OCI-M1 (cell line): Measurements from ENCODE around the gene MGAT4D.
"Not testable (repeated sequence)": the region's sequence is repeated elsewhere in the genome, so short reads cannot be mapped to it uniquely, and the experiment has no call there.

Source experiments
- DNase-seq: peaks from one replicate; lab custom pipeline; 2025; lab: John Stamatoyannopoulos, UW

MGAT4D gene

DNA sequence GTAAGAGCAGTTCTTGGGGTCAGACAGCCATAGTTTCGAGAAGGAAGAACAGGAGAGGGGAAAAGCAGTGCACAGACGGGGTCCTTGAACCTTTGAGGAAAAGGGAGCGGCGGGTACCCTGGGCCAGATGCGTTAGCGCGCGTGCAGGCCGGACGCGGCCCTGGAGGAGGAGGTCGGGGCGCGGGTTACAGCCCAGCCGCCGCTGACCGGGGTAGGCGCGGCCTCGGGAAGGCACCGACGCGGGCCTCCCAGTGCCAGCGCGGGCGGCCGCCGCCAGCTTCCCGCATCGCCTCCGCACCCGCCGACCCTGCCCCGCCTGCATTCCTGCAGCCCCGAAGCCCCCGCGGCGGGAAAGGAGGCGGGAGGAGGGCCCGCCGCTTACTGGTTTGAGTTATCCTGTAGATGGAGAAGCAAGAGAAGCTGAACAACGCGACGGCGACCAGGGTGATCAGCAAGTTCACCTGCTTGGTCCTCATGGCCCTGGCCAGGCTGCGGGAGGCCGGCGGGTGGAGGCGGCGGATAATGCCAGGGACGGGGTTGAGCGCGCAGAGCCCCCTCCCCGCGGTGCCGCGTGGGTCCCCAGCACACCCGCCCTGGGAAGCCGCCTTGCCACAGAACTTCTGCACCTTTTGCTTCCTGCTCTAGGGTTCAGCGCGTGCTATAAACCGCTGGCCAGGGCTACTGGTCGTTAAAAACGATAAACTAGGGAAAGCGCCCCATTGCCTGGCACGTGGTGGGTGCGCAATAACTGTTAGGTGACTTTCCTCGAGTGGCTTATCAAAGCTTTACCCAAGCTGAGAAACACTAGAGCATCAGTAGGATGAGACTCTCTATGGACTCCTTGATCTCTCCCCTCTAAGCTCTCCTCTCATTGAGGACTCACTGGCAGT lies at the start of gene MGAT4D:
Gene MGAT4D (minus strand): TSS at position 547 of the 890 bp plus-strand sequence. CDS start 71 bp downstream, at position 476.
- no peak for DNase-seq

DNA sequence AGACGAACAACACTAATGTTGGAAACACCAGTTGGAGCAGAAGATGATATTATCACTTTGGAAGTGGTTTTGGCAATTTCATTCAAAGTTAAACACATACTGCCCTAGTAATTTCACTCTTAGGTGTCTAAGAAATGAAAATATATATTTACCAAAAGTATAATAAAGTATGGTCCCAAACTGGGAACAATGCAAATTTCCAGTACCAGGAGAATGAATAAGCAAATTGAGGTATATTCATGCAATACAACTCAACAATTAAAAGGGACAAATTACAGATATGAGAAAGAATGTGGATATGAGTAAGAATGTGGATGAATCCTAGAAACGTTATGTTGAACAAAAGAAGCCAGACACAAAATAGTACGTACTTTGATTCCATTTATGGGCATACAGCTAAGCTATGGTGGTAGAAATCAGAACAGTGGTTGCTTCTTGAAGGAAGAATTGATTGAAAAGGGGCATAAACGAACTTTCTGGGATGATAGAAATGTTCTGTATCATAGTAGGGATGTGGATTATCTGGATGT lies 35.9 kb upstream of the MGAT4D start:
- DNase-seq: no peak

DNA sequence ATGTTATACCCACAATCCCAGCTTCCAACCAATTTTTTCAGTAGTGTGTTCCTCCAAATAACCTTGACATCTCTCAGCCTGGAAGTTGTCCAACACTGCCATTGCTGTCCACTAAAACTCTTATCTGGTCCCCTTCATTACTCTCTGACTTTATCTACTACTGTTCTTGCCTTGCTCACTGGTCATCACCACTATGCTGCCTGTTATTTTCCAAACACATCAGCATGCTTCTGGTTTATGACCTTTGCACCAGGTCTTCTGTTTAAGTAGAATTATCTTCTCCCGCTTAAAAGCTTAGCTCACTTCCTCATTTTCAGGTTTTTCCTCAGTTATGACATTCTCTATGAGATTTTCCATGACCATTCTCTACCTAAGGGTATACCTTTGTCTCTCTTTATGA lies 31.3 kb upstream of the MGAT4D start:
- DNase-seq: peak; percentile 77

DNA sequence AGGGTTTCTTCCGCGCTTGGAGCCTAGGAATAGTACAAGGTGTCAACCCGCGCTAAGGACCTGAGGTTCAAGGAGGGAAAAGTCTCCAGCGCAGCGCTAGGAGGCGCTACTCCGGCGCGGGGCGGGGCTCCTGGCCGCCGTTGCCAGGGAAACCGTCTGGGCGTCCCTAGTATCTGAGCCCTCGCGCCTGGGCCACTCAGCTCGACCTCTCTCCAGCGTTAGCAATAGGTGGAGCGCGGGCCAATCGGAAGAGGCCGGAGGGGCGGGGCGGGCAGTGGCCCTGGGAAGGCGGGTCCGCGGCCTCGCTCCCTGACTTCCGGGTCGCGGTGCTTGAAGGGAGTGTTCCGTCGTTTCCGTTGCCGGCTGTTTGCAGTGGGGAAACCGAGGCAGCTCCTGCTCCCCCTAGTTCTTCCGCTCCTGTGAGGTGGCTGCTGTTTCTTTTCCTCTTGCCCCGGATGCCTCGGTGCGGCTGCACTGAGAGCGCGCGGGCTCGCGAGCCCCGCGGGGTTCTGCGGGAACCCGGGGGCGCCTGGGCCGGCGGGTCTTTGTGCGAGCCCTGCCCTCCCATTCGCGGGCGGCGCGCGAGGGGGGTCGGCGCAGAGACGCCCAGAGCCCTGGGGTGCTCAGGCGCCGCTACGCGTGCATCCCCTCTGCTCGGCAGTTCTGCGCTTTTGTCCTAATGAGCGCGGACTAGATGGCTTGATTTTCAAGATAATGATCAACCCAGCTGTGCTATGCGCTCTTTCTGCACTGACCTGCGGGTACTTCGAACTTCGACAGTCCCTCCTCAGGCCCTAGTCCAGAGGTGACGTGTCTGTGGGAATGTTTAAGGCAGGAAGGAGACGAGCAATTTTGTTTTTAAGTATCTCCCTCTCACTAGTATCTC lies 26.0 kb upstream of the MGAT4D start, which contains the start of gene ELMOD2:
Gene ELMOD2 (plus strand): TSS at position 312 of the 886 bp plus-strand sequence. CDS start 1,261 bp downstream, outside the sequence.
- DNase-seq: peak; percentile 99

DNA sequence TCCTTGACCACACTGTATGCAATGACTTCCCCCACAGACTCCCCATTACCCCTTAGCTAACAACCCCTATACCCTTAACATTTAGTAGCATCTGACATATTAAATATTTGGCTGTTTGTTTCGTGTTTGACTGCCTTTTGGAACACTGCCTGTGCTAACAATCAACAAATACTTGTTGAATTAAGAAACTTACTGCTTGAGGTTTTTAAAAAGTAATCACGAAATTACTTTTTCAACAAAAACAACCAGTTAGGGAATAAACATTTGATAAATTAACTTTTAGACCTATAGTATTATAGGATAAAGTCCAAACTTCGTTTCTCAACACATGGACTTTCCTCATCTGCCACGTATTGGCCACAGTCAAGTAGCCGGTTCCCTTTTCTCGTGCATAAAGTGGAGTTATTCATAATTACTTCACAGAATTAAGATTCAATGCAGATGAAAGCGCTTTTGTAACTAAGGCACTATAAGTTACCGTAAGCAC lies 25.3 kb upstream of the MGAT4D start:
- DNase-seq: no peak

DNA sequence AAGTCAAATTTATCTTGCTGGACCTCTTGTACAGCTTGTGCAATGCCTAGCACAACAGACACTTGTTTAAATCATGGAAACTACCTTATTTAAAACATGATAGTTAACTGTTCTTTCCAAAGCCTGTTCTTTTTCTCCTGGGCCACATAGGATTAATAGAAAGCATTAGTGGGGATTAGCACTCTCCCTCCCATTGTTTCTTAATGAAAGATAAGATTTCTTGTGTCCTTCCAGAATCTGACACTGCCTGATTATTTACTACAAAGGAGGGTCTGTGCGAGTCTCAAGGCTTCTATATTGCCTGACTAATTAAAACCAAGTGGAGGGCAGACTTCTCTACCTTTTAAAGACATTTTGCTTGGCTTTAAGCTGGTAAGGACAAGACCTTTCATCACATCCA lies 17.3 kb upstream of the MGAT4D start:
- DNase-seq: no peak

DNA sequence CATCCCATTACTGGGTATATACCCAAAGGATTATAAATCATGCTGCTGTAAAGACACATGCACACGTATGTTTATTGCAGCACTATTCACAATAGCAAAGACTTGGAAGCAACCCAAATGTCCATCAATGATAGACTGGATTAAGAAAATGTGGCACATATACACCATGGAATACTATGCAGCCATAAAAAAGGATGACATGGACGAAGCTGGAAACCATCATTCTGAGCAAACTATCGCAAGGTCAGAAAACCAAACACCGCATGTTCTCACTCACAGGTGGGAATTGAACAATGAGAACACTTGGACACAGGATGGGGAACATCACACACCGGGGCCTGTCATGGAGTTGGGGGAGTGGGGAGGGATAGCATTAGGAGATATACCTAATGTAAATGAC lies 15.7 kb upstream of the MGAT4D start:
- DNase-seq: not testable (repeated sequence)

DNA sequence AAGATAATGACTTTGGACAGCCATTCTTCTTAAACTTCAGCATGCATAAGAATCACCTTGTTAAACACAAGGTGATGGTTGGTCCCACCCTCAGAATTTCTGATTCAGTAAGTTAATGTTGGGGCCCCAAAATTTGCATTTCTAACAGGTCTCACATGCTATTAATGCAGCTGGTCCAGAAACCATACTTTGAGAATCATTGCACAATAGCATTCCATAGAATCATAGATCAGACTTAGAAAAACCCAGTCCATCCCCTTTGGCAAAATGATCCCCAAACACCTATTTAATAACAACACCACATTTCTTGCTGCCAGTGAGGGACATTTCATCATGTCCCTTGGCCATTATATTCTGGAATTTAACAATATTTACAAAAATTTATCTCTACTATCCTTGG lies 6.2 kb upstream of the MGAT4D start:
- DNase-seq: no peak

DNA sequence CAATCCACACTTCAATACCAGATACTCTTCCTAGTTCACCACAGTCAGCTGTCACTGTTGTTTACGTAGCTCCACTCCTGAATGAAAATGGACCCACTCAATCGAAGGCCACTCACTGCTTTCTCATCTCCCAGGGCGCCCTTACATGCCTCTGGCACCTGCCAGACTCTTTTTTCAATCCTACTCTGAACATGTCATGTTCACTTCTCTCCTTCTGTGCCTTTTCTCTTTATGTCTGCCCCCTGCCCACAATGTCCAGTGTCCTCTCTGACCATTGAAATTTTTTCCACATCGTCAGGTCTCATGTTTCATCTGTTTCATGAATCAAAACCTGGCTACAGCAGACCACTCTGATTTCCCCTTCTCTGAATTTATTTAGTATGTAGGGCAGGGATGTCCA lies 1.3 kb upstream of the MGAT4D start:
- no peak for DNase-seq

DNA sequence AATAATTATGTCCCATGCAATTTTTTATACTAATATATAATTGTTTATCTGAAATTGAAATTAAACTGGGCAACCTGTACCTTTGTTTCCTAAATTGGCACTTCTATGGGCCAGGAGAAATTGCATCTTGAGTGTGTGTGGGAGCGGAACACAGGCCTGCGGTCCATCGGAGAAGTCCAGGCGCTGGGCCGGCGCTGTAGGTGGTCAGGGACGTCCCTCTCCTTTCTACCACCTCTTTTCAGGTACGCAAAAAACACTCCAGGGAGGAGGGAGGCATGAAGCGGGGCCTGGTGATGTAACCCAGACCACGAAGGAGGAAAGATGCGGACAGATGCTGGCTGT lies 717 bp downstream of the MGAT4D start:
- DNase-seq: no peak

DNA sequence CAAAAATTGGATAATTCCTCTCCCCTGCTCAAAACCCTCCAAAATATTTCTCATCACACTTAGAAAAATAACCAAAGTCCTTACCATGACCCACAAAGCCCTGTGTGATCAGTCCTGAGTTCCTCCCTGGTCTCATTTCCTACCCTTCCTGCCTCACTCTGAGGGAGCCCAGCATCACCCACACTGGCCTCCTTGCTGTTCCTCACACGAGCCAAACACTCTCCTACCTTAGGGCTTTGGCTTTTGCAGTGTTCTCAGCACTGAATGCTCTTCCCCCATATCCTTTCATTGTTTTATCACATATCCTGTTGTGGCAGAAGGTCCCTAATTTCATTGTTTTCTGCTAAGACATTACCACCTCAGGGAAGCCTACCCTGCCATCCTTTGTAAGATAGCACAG lies 12.2 kb downstream of the MGAT4D start:
- no peak for DNase-seq

DNA sequence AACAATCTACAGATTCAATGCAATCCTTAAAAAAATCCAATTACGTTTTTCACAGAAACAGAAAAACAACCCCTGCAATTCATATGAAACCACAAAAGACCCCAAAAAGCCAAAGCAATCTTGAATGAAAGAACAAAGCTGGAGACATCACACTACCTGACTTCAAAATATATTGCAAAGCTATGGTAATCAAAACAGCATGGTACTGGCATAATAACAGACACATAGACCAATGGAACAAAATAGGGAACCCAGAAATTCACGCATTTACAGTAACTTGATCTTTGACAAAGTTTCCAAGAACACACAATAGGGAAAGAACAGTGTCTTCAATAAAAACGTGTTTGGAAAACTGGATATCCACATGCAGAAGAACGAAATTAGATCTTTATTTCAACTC lies 14.6 kb downstream of the MGAT4D start:
- DNase-seq: no peak

DNA sequence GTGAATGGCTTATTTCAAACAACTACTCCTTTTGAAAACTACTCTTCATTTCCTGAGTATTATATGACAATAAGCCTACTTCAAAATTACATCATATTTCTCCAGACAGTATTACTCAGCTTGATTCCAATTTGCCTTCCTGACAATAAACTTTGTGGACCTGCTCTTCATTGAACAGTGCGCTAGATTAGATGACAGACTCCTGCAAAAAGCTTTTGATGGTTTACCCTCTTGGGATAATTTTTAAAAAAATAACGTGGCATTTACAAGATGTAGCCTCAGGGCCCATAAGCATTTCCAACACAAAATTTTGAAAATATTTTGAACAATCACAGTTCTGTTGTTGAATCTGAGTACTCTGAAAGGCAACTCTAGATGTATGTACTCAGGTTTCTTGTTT lies 25.9 kb downstream of the MGAT4D start:
- DNase-seq: no peak

DNA sequence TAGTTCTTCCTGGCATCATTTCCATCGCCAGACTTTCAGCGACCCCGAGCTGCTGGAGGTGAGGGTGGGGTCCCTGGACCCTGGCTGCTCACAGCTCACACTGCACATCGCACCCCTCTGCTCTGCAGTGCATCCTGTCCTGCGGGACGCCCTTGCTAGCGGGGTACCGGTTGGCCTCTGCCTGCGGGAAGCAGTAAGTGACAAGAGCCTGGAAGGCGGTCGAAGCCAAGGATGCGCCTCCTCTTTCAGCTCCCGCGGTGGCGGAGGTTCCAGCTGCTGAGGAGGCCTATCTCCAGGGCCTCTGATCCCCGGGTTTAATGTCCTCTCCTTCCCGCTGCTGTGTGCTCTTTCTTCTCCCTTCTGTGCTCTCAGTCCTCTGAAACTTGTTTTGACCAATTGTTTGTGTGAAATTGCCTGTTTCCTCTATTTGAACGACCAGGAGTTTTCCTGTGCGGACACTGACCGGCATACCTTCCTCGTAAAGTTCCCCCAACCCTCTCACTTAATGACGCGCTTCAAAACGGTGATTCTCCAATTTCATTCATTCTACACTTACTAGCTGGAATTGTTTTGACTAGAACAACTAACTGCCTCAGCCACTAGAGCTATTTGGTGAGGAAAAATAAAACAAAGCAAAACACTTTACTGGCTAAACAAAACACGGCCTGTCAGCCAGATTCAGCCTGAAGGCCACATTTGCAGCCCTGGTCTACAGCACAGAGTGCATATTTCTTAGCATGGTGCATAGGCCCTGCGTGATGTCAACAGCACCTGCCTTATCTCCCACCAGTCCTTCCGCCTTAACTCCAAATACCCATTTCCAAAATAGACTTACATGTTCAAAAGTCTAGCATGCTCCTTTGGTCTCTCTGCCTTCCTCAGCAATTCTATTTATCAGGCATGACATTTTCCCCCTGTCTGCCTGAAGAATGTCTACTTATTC lies 28.0 kb downstream of the MGAT4D start:
- no peak for DNase-seq

DNA sequence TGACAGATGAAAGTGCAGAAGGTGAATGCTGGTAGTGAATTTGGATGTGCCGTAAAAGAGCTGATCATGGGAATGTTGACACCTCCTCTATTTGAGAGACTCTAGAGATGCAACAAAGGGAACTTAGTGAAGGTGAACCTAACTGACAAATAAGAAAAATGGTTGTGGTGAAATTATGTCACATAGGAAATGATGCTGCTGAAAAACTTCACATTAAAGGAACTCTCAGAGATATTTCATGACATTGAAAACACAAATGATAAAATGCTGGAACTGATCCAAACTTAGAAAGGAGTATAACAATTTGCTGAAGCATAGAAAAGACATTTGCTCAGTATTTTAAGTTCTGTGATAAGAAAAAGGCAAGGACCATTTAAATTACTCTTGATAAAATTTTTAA lies 31.9 kb downstream of the MGAT4D start:
- DNase-seq: no peak

DNA sequence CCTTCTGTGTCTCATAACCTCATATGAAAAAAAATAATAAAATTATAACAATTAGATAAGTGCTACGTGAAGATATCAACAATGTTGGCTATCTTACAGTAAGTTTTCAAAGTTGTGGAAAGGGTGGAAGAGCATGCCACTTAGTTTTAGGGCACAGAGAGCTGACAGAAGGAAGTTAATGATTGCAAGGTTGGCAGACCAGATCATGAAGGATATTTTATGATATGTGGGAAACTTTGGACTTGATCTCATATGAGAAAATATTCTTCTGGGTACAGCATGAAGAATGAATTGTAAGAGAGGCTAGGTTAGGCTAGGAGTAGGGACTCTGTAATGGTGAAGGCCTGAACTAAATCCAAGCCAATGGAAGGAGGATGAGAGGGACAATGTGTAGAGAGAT lies 34.5 kb downstream of the MGAT4D start:
- no peak for DNase-seq

DNA sequence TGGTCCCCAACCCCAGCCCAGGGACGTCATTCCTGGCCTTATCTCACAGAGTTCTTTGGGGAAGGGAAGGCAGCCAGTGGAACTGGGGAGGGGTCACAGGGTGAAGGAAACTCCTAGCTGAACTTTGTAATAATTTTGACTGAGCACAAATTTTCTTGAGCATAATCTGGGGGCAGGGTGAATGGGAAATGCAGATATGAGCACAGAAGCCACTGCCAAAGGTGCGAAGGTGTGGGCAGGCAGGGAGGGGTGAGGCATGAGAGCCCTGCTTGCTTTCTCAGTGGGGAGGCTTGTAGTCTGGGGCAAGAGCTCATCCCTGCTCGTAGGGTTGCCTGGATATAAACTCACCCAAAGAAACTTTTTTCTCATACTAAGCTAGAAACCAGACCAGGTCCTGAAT lies 34.9 kb downstream of the MGAT4D start:
- DNase-seq: no peak

DNA sequence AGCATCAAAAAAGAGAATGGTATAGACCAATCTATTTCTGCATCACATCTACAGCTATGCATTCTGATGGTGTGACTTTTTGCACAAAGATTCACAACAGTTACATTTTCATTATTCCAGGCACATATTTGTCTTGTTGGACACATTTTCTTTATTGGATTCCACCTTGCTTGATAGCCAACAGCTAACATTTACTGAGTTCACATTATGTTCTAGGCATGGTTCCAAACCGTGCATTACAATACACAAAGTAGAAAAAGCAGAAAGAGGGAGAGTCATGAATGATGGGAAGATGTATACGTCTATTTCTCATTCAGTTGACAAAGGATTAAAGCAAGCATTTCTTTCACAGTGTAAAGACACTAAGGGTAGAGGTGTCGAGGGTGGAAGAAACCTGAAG lies 47.7 kb downstream of the MGAT4D start:
- no peak for DNase-seq

DNA sequence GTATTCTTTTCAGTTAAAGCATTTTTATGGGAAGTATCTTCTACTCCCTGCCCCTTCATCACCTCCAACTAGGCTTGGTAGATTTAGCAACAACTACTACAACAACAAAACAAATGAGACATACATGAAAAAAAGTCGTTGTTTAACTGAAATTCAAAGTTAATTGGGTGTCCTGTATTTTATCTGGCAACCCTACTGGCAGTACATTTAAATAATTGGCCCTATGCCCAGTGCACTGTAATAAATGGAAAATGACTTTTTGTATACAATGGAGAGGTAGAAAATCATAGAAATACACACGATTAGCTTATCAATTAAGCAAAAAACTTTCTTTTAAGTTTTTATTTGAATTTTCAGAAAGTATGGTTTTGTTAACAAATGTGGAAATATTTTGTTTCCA lies 49.3 kb downstream of the MGAT4D start:
- peak; percentile 38 for DNase-seq

DNA sequence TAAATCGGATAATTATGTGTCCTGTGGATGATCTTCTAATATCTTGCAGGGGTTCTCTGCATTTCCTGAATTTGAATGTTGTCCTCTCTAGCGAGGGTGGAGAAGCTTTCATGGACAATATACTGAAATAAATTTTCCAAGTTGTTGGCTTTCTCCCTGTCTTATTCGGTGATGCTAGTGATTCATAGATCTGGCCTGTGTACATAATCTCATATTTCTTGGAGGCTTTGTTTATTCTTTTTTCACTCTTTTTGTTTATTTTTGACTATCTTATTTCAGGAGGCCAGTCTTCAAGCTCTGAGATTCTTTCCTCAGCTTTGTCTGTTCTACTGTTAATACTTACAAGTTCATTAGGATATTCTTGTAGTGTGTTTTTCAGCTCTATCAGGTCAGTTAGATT lies 49.9 kb downstream of the MGAT4D start:
- DNase-seq: no peak

DNA sequence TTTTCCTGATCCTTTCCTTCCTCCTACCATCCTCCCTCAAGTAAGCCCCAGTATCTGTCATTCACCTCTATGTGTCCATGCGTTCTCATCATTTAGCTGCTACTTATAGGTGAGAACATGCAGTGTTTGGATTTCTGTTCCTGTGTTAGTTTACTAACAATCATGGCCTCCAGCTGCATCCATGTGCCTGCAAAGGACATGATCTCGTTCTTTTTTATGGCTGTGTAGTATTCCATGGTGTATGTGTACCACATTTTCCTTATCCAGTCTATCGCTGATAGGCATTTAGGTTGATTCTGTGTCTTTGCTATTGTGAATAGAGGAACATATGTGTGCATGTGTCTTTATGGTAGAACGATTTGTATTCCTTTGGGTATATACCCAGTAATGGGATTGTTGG lies 53.7 kb downstream of the MGAT4D start:
- DNase-seq: not testable (repeated sequence)
